ENCODE results near the gene ZSCAN29.
"Not testable (repeated sequence)": the region's sequence is repeated elsewhere in the genome, so short reads cannot be mapped to it uniquely, and the experiment has no call there.

The ZSCAN29 gene

GRCh38 chr15:43370975-43371974 is at the start of gene ZSCAN29, which contains the start of gene TUBGCP4:
ZSCAN29 (minus strand) TSS chr15:43371043; CDS start chr15:43369913, 1,130 bp downstream.
TUBGCP4 (plus strand) TSS chr15:43371101; CDS start chr15:43371355, 254 bp downstream.
- peak; percentile 71 for DNase-seq

- no peak for DNase-seq
Observed at GRCh38 chr15:43420435-43420834, 49.6 kb upstream of the ZSCAN29 start.

- no peak for DNase-seq
Observed at GRCh38 chr15:43414196-43414595, 43.4 kb upstream of the ZSCAN29 start.

GRCh38 chr15:43412096-43412495 is 41.3 kb upstream of the ZSCAN29 start:
- DNase-seq: no peak

GRCh38 chr15:43410572-43411214 is 39.9 kb upstream of the ZSCAN29 start:
- no peak for DNase-seq

- DNase-seq: no peak
Observed at GRCh38 chr15:43408789-43409188, 37.9 kb upstream of the ZSCAN29 start.

GRCh38 chr15:43406808-43407207 is 36.0 kb upstream of the ZSCAN29 start:
- DNase-seq: no peak

- DNase-seq: no peak
Observed at GRCh38 chr15:43406189-43406588, 35.3 kb upstream of the ZSCAN29 start.

- no peak for DNase-seq
Observed at GRCh38 chr15:43404130-43404529, 33.3 kb upstream of the ZSCAN29 start.

- no peak for DNase-seq
Observed at GRCh38 chr15:43403616-43404015, 32.8 kb upstream of the ZSCAN29 start.

GRCh38 chr15:43402255-43402654 is 31.4 kb upstream of the ZSCAN29 start:
- DNase-seq: no peak

GRCh38 chr15:43393592-43393991 is 22.7 kb upstream of the ZSCAN29 start:
- DNase-seq: not testable (repeated sequence)

GRCh38 chr15:43390723-43391122 is 19.9 kb upstream of the ZSCAN29 start:
- DNase-seq: no peak

- no peak for DNase-seq
Observed at GRCh38 chr15:43383070-43383469, 12.2 kb upstream of the ZSCAN29 start.

- no peak for DNase-seq
Observed at GRCh38 chr15:43382310-43382709, 11.5 kb upstream of the ZSCAN29 start.

GRCh38 chr15:43378601-43379000 is 7.8 kb upstream of the ZSCAN29 start:
- no peak for DNase-seq

GRCh38 chr15:43376017-43376705 is 5.3 kb upstream of the ZSCAN29 start:
- DNase-seq: no peak

- DNase-seq: no peak
Observed at GRCh38 chr15:43370310-43370974, 401 bp downstream of the ZSCAN29 start.

GRCh38 chr15:43361313-43361903 is 9.4 kb downstream of the ZSCAN29 start:
- DNase-seq: no peak

GRCh38 chr15:43360821-43361220 is 10.0 kb downstream of the ZSCAN29 start:
- DNase-seq: no peak

- no peak for DNase-seq
Observed at GRCh38 chr15:43352693-43353382, 18.0 kb downstream of the ZSCAN29 start.

- DNase-seq: no peak
Observed at GRCh38 chr15:43347114-43347513, 23.7 kb downstream of the ZSCAN29 start.
